ENCODE results near the gene DNAH12. TPM values are rescaled to one million over a fixed set of nuclear protein-coding genes. Genes with fewer than 3 reads are reported as not detected.
"Not testable (repeated sequence)": the region's sequence is repeated elsewhere in the genome, so short reads cannot be mapped to it uniquely, and the experiment has no call there.

The DNAH12 gene
- total RNA-seq, 1 donor from 2014 or later = 0.70 TPM

- DNase-seq (ENCODE audit: low spot score) = no peak
These were observed 213.0 kb downstream of the DNAH12 start for GRCh38 chr3:57331078-57331610.

GRCh38 chr3:57326498-57326897 is 217.6 kb downstream of the DNAH12 start:
- DNase-seq (ENCODE audit: low spot score) = not testable (repeated sequence)

GRCh38 chr3:57314204-57314603 is 229.9 kb downstream of the DNAH12 start:
- DNase-seq (ENCODE audit: low spot score) = no peak

GRCh38 chr3:57309769-57310360 is 234.3 kb downstream of the DNAH12 start:
- no peak for DNase-seq (ENCODE audit: low spot score)

- not testable (repeated sequence) for DNase-seq (ENCODE audit: low spot score)
These were observed 240.6 kb downstream of the DNAH12 start for GRCh38 chr3:57303520-57303919.

- DNase-seq (ENCODE audit: low spot score) = no peak
These were observed 246.1 kb downstream of the DNAH12 start for GRCh38 chr3:57298041-57298440.

GRCh38 chr3:57292897-57293526 is 251.1 kb downstream of the DNAH12 start:
- DNase-seq (ENCODE audit: low spot score) = no peak

GRCh38 chr3:57292159-57292896 is 251.8 kb downstream of the DNAH12 start, which contains the start of gene ASB14:
Gene ASB14 (minus strand): TSS chr3:57292685. CDS start chr3:57292033, 652 bp downstream.
- no peak for DNase-seq (ENCODE audit: low spot score)

- no peak for DNase-seq (ENCODE audit: low spot score)
These were observed 255.7 kb downstream of the DNAH12 start for GRCh38 chr3:57288403-57288802.

GRCh38 chr3:57287205-57287604 is 256.9 kb downstream of the DNAH12 start:
- no peak for DNase-seq (ENCODE audit: low spot score)

GRCh38 chr3:57283334-57283733 is 260.8 kb downstream of the DNAH12 start:
- no peak for DNase-seq (ENCODE audit: low spot score)

- DNase-seq (ENCODE audit: low spot score) = no peak
These were observed 262.4 kb downstream of the DNAH12 start for GRCh38 chr3:57281715-57282114.

- no peak for DNase-seq (ENCODE audit: low spot score)
These were observed 264.5 kb downstream of the DNAH12 start for GRCh38 chr3:57279685-57280084.

GRCh38 chr3:57278237-57278636 is 265.9 kb downstream of the DNAH12 start:
- DNase-seq (ENCODE audit: low spot score) = no peak

- no peak for DNase-seq (ENCODE audit: low spot score)
These were observed 268.8 kb downstream of the DNAH12 start for GRCh38 chr3:57275393-57275792.

- DNase-seq (ENCODE audit: low spot score) = no peak
These were observed 269.3 kb downstream of the DNAH12 start for GRCh38 chr3:57274845-57275244.

- no peak for DNase-seq (ENCODE audit: low spot score)
These were observed 275.7 kb downstream of the DNAH12 start for GRCh38 chr3:57268416-57268815.

GRCh38 chr3:57261929-57262328 is 282.2 kb downstream of the DNAH12 start:
- DNase-seq (ENCODE audit: low spot score) = no peak

GRCh38 chr3:57261119-57261518 is 283.0 kb downstream of the DNAH12 start:
- no peak for DNase-seq (ENCODE audit: low spot score)

- no peak for DNase-seq (ENCODE audit: low spot score)
These were observed 286.5 kb downstream of the DNAH12 start for GRCh38 chr3:57257678-57258077.

GRCh38 chr3:57256844-57257243 is 287.3 kb downstream of the DNAH12 start:
- DNase-seq (ENCODE audit: low spot score) = no peak

GRCh38 chr3:57252404-57252803 is 291.7 kb downstream of the DNAH12 start:
- no peak for DNase-seq (ENCODE audit: low spot score)

- DNase-seq (ENCODE audit: low spot score) = no peak
These were observed 299.2 kb downstream of the DNAH12 start for GRCh38 chr3:57244946-57245345.
